ENCODE measurements around the gene SLC8B1.

The SLC8B1 gene

DNA sequence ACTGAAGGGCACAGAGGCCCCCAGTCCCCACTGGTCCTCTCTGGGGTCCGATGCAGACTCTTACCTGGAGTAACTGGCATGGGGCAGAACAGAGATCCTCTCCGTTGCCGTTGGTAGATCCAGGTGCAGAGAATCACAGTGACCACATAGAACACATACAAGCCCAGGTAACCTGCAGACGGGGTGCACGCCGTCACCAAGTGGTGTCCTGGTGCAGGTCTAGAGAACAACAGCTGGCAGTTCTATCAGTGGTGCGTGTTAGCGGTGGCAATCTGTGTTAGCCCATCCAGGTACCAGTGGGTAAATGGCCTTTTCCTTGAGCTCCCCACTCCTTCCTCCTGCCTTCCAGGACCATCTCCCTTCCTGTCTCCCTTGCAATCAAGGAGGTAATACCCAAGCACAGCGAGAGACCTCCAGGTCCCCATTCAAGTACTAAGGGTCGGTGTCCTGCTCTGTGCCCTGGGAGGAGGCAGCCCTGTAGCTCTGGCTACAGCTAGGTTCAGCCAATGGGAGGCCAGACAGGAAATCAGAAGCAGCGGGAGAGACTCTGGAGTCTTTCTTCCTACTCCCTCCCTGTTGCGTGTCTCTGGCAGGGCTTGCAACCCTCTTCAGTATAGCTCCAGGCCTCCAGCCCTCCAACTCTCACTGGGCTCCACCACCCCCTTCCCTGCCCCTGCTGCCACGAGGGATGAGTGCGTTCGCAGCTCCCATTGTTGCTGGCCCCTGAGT, 15.8 kb downstream of the SLC8B1 start:
- no peak for DNase-seq

- DNase-seq, result no peak
These were observed 16.8 kb downstream of the SLC8B1 start for GRCh38 chr12:113318046-113318656.

- DNase-seq, result no peak
These were observed 17.8 kb downstream of the SLC8B1 start for GRCh38 chr12:113317122-113317521.

- DNase-seq, result no peak
These were observed 18.8 kb downstream of the SLC8B1 start for GRCh38 chr12:113316155-113316554.

DNA sequence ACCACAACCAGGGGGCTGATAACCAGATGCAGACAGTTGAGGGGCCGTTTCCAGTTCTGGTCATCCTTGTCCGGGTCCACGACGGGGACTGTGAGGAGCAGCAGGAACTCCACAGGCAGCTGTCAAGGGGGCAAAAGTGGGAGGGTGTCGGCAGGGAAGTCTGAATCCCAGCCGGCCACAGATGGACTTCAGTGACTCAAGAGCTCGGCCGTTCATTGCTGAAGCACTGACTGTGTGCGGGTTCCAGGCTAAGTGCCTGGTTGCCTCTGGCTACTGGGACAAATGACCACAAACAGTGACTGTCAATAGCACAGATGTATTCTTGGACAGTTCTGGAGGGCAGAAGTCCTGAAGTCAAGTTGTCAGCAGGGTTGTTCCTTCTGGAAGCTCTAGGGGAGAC, 19.6 kb downstream of the SLC8B1 start:
- no peak for DNase-seq

- no peak for DNase-seq
These were observed 20.8 kb downstream of the SLC8B1 start for GRCh38 chr12:113314121-113314529.

- no peak for DNase-seq
These were observed 24.4 kb downstream of the SLC8B1 start for GRCh38 chr12:113310489-113310888.

- DNase-seq, result no peak
These were observed 28.5 kb downstream of the SLC8B1 start for GRCh38 chr12:113306382-113306781.

DNA sequence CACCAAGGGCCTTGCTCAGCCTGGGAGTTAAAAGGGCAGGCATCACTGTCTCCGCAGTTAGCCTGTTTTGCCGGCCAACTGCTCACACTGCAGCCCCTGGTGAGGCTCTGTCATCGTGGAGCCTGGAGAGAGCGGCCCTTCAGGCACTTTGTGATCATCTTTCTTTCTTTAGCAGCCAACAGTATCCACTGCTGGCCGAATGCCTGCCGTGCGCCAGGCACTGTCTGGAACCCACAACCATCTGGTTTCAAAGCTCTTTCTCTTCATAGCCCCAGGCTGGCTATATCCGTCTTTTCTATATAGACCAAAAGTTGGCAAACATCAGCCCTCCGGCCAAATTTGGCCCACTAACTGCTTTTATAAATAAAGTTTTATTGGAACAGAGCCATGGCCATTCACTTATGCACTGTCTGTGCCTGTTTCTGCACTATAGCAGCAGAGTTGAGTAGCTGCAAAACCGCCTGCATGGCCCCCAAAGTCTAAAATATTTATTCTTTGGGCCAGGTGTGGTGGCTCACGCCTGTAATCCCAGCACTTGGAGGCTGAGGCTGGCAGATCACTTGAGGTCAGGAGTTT, 29.5 kb downstream of the SLC8B1 start:
- no peak for DNase-seq

GRCh38 chr12:113302886-113303640, 31.8 kb downstream of the SLC8B1 start:
- DNase-seq, result no peak

GRCh38 chr12:113302466-113302865, 32.4 kb downstream of the SLC8B1 start:
- no peak for DNase-seq

- DNase-seq, result no peak
These were observed 33.1 kb downstream of the SLC8B1 start for GRCh38 chr12:113301811-113302210.

- no peak for DNase-seq
These were observed 35.2 kb downstream of the SLC8B1 start for GRCh38 chr12:113299619-113300237.

DNA sequence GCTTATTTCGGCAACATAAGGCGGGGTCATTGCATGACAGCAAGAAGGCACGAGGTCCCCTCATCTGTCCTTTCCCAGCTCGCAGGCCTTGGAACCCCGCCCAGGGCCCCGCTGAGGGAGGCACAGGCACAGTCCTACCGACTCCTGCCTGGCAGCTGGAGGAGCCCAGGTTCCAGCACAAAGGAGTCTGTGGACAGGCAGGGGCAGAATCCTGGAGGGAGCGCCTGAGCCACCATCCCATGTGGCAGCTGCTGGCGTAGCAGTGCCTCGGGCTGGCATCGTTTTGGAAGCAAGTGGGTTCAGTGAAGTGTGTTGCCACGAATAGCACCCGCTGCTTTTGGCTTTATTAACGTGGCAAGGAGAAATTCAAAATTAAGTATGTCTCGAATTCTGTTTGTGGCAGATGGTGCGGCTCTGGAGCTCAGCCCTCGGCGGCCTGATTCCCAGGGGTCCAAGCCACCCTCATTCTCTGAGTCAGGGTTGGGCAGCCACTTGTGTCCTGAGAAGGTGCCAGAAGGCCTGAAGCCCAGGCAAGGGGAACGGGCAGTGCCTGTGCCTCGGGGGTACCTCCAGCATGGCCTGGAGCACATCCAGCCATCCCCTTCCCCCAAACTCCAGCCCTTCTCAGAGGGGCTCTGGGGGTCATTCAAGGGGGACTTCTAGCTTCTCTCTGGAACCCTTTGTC, 35.9 kb downstream of the SLC8B1 start:
- no peak for DNase-seq

DNA sequence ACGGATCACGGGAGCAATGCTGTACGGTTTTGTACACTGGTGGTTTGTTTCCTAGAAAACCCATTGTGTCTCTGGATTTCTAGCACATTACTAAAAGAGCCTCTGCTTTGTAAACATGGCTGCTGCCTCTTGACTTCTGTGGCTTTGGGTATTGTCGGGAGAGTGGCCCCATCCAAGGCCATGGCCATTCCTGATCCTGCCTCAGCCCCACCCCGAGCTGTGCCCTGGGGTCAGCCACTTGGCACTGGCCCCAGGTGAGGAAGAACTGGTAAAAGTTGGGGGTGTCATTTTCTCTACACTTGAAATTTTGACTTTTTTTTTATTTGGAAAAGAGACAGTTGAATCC, 36.5 kb downstream of the SLC8B1 start:
- DNase-seq, result no peak

- no peak for DNase-seq
These were observed 37.1 kb downstream of the SLC8B1 start for GRCh38 chr12:113297621-113298471.

DNA sequence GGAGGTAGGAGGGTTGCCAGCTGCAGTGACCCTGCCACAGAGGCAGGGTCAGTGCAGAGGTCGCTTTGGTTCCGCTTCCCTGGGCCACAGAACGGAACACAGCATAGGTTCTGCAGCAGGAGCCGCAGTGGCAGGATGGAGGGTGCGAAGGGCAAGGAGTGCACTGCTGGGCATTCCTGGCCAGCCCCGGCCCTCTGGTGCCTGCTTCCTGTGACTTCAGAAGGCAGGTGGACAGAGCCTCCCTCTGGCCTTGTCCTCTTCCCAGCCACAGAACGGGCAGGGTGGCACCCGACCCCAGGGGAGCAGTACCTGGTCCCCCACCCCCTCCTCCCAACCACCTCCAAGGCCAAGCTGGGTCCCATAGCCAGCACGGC, 37.7 kb downstream of the SLC8B1 start:
- no peak for DNase-seq

- no peak for DNase-seq
These were observed 38.2 kb downstream of the SLC8B1 start for GRCh38 chr12:113296557-113297213.

- no peak for DNase-seq
These were observed 38.9 kb downstream of the SLC8B1 start for GRCh38 chr12:113295886-113296556.

DNA sequence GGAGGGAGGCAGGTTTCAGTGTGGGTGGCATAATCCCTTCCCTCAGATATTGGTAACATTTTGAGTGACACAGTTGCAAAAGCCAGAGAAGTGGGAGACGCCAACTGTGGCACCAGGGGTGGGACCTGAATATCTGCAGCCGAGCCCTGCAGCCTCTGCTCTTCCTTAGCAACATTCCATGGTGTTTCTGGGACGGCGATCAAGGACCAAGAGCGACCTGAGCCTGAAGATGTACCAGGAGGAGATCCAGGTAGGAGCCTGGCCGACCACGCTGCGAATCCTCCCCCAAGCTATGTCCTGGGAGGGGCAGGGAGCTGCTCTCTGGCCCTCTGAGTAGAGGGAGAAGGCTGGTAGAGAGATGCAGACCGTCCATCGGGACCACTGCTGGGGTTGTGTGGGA, 41.8 kb downstream of the SLC8B1 start:
- DNase-seq, result no peak

DNA sequence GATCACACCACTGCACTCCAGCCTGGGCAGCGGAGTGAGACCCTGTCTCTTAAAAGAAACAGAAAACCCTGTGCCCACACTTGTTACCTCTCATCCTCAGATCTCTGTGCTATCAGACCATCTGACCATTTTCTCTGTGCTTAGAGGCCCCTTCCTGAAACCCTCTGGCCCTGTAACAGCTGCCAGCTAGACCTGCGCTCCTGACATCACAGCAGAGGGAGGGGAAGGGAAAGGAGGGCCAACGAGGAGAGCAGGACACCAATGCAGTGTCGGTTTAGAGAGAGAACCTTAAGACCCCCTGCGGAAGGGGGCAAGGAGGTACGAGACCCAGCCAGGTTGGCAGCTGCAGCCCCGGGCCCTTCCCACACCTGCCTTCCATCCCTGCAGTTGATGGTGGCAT, 42.4 kb downstream of the SLC8B1 start:
- no peak for DNase-seq

Measured in cortex of kidney (tissue), 1 donor.